ENCODE data around the gene COMTD1.

The COMTD1 gene

GRCh38 chr10:75235375-75236177 lies at the start of gene COMTD1:
COMTD1 (minus strand) TSS chr10:75235957; CDS start chr10:75235928, 29 bp downstream.
- DNase-seq (ENCODE audit: low spot score) = peak; percentile 97

GRCh38 chr10:75283671-75284470 lies 48.1 kb upstream of the COMTD1 start:
- no peak for DNase-seq (ENCODE audit: low spot score)

- DNase-seq (ENCODE audit: low spot score) = no peak
These were observed 47.4 kb upstream of the COMTD1 start for GRCh38 chr10:75283078-75283670.

- DNase-seq (ENCODE audit: low spot score) = no peak
These were observed 46.2 kb upstream of the COMTD1 start for GRCh38 chr10:75281974-75282373.

- DNase-seq (ENCODE audit: low spot score) = no peak
These were observed 44.5 kb upstream of the COMTD1 start for GRCh38 chr10:75280236-75280635.

GRCh38 chr10:75276069-75276872 lies 40.5 kb upstream of the COMTD1 start:
- DNase-seq (ENCODE audit: low spot score) = no peak

GRCh38 chr10:75272896-75273295 lies 37.1 kb upstream of the COMTD1 start:
- DNase-seq (ENCODE audit: low spot score) = no peak

GRCh38 chr10:75272094-75272493 lies 36.3 kb upstream of the COMTD1 start:
- no peak for DNase-seq (ENCODE audit: low spot score)

- DNase-seq (ENCODE audit: low spot score) = no peak
These were observed 33.8 kb upstream of the COMTD1 start for GRCh38 chr10:75269605-75270004.

- no peak for DNase-seq (ENCODE audit: low spot score)
These were observed 31.2 kb upstream of the COMTD1 start for GRCh38 chr10:75266945-75267344.

GRCh38 chr10:75265856-75266255 lies 30.1 kb upstream of the COMTD1 start:
- no peak for DNase-seq (ENCODE audit: low spot score)

- DNase-seq (ENCODE audit: low spot score) = no peak
These were observed 28.0 kb upstream of the COMTD1 start for GRCh38 chr10:75263806-75264205.

GRCh38 chr10:75261813-75262705 lies 26.3 kb upstream of the COMTD1 start:
- DNase-seq (ENCODE audit: low spot score) = no peak

GRCh38 chr10:75260990-75261389 lies 25.2 kb upstream of the COMTD1 start:
- no peak for DNase-seq (ENCODE audit: low spot score)

GRCh38 chr10:75254739-75255138 lies 19.0 kb upstream of the COMTD1 start:
- no peak for DNase-seq (ENCODE audit: low spot score)

GRCh38 chr10:75253281-75254220 lies 17.8 kb upstream of the COMTD1 start:
- DNase-seq (ENCODE audit: low spot score) = no peak

GRCh38 chr10:75250934-75251333 lies 15.2 kb upstream of the COMTD1 start:
- DNase-seq (ENCODE audit: low spot score) = no peak

- DNase-seq (ENCODE audit: low spot score) = no peak
These were observed 12.0 kb upstream of the COMTD1 start for GRCh38 chr10:75247797-75248196.

- DNase-seq (ENCODE audit: low spot score) = no peak
These were observed 10.7 kb upstream of the COMTD1 start for GRCh38 chr10:75246506-75246905.

Data from activated CD4-positive, alpha-beta T cell treated with anti-CD3 and anti-CD28 coated beads, Interleukin-2, Interleukin-4, amounts not matched to agents 100 ng/mL and 50 ng/mL, durations not matched to agents 16 hours and 8 hours (primary cell).